Activated naive CD8-positive, alpha-beta T cell treated with anti-CD3 and anti-CD28 coated beads, Interleukin-2, amount 50 U/mL, for 24 hours (primary cell): Measurements from ENCODE around the gene ACVR1.

Experiments used
- ATAC-seq: fragments of 150-1000 bp; cut with Tn5 transposase; one replicate; pipeline ENCODE4 v1.10.0; 2021
- DNase-seq: peaks from one replicate; pipeline ENCODE4 v3.0.0; 2021
- H3K27ac Mint-ChIP-seq: one replicate; pipeline ENCODE4 v1.8.0; 2021; ENCODE audit warnings: mild to moderate bottlenecking, mixed read lengths
- H3K27me3 Mint-ChIP-seq: one replicate; pipeline ENCODE4 v1.8.0; 2021; ENCODE audit warnings: mixed read lengths
- H3K36me3 Mint-ChIP-seq: one replicate; pipeline ENCODE4 v1.8.0; 2021; ENCODE audit warnings: low read depth, mixed read lengths
- H3K4me1 Mint-ChIP-seq: one replicate; pipeline ENCODE4 v1.8.0; 2021; ENCODE audit warnings: mixed read lengths
- H3K4me3 Mint-ChIP-seq: one replicate; pipeline ENCODE4 v1.8.0; 2021; ENCODE audit warnings: mild to moderate bottlenecking, moderate library complexity, mixed read lengths
- H3K9me3 Mint-ChIP-seq: one replicate; pipeline ENCODE4 v1.8.0; 2021; ENCODE audit warnings: mixed read lengths

Gene ACVR1

DNA sequence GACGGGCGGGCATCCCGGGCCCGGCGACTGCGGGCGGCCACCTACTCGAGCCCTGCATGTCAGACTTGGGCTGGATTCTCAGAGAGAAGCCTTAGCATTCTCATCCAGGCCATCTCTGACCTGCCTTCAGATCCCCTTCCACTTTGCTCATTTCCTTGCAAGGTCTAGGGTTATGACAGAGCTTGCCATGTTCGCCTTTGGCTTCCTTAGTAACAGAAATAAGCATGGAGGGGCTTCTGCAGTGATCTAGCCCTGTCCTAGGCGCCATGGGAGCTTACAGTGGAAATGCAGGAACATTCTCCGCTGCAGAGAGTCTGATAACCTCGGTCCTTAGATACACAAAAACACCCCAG, 632 bp upstream of the ACVR1 start:
- H3K4me3 Mint-ChIP-seq: peak overlapping the region; percentile 75
- no peaks in the 10 kb centered on the region for H3K36me3 Mint-ChIP-seq
- ATAC-seq: peak; percentile 4
- peaks cover 47% of the 10 kb centered on the region for H3K4me1 Mint-ChIP-seq
- H3K9me3 Mint-ChIP-seq: no peaks in the 10 kb centered on the region
- H3K27me3 Mint-ChIP-seq: no peaks in the 10 kb centered on the region
- peak overlapping the region; percentile 17 for H3K27ac Mint-ChIP-seq
- DNase-seq: no peak

DNA sequence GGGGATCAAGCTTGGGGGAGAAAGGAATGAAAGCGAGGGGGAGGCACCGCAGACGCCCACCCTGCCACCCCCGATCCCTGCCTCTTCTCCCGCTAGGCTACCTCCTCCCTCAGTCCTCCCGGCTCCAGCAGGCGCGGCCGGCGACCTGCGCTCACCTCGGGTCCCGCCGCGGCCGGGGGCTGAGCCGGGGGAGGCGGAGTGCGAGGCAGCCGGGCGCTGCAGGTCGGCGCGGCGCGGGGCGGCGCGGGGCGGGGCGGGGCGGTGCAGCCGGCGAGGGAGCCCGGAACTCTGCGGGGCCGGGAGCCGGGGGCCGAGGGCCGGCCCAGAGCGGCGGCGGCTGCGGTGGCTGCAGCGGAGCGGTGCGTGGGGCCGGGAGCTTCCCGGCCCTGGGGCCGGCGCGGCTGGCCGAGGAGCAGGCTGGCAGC, 477 bp downstream of the ACVR1 start:
- H3K4me3 Mint-ChIP-seq: peak overlapping the region; percentile 85
- ATAC-seq (peak; percentile 56), DNase-seq (peak; percentile 56)
- H3K27me3 Mint-ChIP-seq: no peaks in the 10 kb centered on the region
- H3K36me3 Mint-ChIP-seq: no peaks in the 10 kb centered on the region
- peaks cover 49% of the 10 kb centered on the region for H3K4me1 Mint-ChIP-seq
- H3K9me3 Mint-ChIP-seq: no peaks in the 10 kb centered on the region
- H3K27ac Mint-ChIP-seq: peak overlapping the region; percentile 81

DNA sequence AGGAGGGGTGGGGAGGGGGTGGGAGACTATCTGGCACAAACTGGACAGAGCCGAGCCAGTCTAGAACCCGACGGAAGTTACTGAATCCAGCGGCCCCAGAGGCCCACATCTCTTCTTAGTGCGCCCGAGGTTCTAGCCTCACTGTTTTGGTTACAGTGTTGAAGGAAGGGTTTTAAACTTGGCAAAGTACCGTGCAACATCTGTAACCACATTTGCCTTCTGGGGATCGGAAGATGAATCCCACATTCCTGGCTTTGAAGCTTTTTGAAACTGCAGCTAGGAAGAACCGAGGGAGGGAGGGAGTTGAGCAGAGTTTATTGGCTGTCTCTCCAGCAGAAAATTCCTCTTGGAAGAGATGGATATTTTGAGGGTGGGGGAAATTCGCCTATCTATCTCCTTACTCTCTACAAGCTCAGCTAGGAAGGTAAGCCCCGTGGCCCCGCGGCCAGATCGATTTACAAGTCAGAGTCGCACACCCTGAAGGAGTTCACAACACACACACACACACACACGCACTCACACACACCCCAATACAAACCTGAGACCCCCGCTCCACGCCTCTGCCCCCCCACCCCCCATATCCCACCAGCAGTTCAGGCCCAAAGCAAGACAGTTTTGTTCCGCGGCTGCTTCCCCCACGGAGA, 1.0 kb downstream of the ACVR1 start:
- H3K4me3 Mint-ChIP-seq: peak overlapping the region; percentile 85
- no peaks in the 10 kb centered on the region for H3K27me3 Mint-ChIP-seq
- no peaks in the 10 kb centered on the region for H3K9me3 Mint-ChIP-seq
- no peak for DNase-seq
- ATAC-seq: no peak
- peak overlapping the region; percentile 81 for H3K27ac Mint-ChIP-seq
- no peaks in the 10 kb centered on the region for H3K36me3 Mint-ChIP-seq
- H3K4me1 Mint-ChIP-seq: peaks cover 52% of the 10 kb centered on the region

DNA sequence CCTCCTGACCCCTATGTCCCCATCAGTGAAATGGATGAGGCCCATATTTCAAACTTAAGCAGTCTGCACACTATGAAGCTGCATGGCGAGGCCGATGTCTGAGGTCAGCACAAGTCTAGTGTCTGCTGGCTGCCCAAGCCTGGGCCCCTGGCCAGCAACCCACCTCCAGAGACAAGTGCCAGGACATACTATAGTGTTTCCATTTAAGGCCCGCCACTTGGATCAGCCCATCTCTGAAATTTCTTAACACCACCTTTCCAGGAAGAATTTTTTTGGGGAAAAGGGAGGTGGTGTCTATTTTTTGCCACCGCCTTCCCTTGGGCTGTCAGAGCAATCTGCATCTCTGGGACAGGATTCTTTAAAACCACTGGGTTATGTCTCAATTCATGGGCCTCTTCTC, 1.8 kb downstream of the ACVR1 start:
- H3K9me3 Mint-ChIP-seq: no peaks in the 10 kb centered on the region
- H3K27ac Mint-ChIP-seq: peak overlapping the region; percentile 81
- no peaks in the 10 kb centered on the region for H3K27me3 Mint-ChIP-seq
- no peaks in the 10 kb centered on the region for H3K36me3 Mint-ChIP-seq
- DNase-seq: no peak
- H3K4me3 Mint-ChIP-seq: peak overlapping the region; percentile 85
- ATAC-seq: no peak
- H3K4me1 Mint-ChIP-seq: peaks cover 58% of the 10 kb centered on the region

DNA sequence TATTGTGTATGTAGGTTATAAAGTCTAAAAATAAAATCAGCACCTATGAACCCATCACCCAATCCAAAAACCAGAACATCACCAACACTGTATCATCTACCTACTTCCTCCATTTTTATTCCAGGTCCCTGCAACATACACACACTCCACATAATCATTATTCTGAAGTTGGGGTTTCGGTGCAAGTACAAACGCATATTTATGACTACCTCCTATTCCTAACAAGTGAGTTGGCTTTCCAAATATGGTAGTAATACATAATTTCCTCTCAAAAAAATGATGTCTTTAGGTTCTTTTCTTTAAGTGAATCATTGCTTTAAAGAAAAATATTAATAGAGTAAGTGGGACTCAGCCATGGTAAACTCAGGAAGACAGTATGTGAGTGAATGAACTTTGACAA, 3.3 kb downstream of the ACVR1 start:
- Mint-ChIP-seq H3K27ac (no peak overlapping the region), H3K27me3 (no peaks in the 10 kb centered on the region), H3K4me1 (peaks cover 62% of the 10 kb centered on the region), H3K36me3 (no peaks in the 10 kb centered on the region), H3K9me3 (no peaks in the 10 kb centered on the region), H3K4me3 (no peak overlapping the region)
- ATAC-seq (no peak), DNase-seq (no peak)

DNA sequence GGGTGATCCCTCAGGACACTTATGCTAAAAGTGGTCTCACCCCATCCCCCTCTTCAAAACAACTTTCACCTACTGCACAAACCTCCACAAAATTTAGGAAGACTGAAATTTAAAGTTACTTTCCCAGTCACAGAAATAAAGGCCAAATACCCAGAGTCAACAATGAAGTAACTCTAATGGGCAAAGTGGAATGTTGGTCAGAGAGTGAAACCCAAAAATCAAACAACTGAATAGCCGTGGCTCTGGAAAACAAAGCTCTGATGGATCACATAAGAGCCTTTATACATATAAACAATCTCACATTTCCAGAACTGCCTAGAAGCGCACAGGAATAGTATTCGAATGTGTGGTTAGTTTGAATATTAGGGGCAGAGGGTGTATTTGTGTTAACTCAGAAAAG, 4.7 kb downstream of the ACVR1 start:
- H3K36me3 Mint-ChIP-seq: no peaks in the 10 kb centered on the region
- no peak for DNase-seq
- no peak overlapping the region for H3K27ac Mint-ChIP-seq
- H3K27me3 Mint-ChIP-seq: no peaks in the 10 kb centered on the region
- H3K4me1 Mint-ChIP-seq: peaks cover 51% of the 10 kb centered on the region
- H3K9me3 Mint-ChIP-seq: no peaks in the 10 kb centered on the region
- no peak overlapping the region for H3K4me3 Mint-ChIP-seq
- ATAC-seq: no peak

DNA sequence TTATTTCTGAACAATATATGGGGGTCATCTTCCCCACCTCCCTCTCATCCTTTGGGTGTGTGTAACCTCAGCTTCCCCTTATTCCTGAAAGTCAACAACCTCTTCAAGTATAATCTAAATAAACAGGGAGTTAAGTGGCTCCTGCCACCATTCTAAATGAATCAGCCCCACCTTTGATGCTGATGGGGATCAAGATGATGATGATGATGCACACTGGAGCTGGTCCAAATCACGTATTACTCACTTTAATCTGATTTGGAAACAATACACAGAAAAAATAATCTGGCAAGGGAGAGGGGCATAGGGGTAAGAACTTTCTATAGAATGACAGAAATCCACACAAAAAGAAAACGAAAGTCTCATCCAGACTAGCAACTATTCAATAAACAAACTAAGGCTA, 7.1 kb downstream of the ACVR1 start:
- peaks cover 50% of the 10 kb centered on the region for H3K4me1 Mint-ChIP-seq
- DNase-seq: no peak

DNA sequence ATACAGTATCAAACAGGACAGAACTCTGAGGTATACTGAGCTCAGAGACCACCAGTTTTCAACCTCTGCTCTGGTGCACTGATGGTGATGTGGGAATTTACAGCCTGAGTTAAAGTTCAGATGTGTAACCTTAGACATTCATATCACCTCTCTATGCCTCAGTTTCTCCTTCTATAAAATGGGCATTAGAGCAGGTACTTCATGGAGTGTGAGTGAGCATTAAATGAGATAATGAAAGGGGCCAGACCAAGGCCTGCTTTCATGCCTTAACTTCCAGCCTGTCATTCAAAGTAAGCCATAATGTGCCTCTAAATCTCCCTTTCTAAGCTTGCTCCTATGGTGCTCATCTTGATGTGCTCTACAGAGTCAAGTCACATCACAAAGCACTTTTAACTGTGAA, 8.4 kb downstream of the ACVR1 start:
- DNase-seq: no peak
- no peak overlapping the region for H3K27ac Mint-ChIP-seq
- H3K27me3 Mint-ChIP-seq: no peaks in the 10 kb centered on the region
- H3K9me3 Mint-ChIP-seq: no peaks in the 10 kb centered on the region
- H3K4me3 Mint-ChIP-seq: no peak overlapping the region
- peaks cover 3% of the 10 kb centered on the region for H3K36me3 Mint-ChIP-seq
- H3K4me1 Mint-ChIP-seq: peaks cover 38% of the 10 kb centered on the region
- ATAC-seq: no peak

More for the DNA sequence above, 7.1 kb downstream of the ACVR1 start:
- Mint-ChIP-seq H3K9me3 (no peaks in the 10 kb centered on the region), H3K27me3 (no peaks in the 10 kb centered on the region), H3K27ac (peak overlapping the region; percentile 4), H3K4me3 (no peak overlapping the region), H3K36me3 (peaks cover 3% of the 10 kb centered on the region)
- no peak for ATAC-seq

DNA sequence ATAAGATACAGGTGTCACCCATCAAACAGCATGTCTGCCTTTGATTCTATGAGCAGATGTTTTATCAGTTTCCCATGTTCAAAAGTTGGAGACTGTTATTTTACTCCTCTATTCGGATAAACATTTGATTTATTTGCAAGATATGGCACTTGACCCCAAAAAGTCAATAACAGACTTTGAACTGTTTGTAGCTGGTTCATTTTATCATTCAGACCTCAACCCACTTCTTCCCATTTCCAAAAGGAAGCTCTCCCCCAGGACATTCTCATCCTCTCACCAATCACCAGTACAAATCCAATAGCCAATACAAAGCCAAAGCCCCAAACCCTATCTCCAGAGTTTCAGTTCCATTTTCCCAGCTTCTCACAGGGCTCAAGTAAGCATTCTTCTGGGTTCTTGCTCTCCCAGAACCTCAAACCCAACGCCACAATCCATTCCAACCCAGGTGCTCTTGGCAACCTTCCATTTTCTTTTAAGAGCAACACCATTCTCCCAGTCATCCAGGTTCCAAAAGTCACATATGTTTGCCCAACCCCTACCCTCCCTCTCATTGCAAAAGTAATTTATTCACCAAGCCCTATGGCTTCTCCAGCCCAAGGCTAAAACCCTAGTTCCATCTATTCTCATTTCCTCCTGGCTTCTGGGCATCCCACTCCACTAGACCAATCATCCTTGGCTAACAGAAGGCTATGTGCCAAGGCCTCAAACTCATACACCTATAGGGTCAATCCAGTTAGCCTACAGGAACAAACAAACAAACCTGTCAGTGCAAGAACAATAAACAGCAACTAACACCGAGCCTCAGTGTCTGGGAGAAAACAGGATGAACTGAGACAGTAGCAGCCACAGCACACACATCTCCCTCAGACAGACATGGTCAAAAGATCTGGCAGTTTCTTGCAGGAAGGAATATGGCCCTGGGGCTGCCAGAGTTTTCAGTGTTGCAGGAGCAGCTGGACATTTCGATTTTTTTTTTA, 9.2 kb downstream of the ACVR1 start:
- H3K4me1 Mint-ChIP-seq: peaks cover 33% of the 10 kb centered on the region
- no peak overlapping the region for H3K4me3 Mint-ChIP-seq
- peaks cover 3% of the 10 kb centered on the region for H3K36me3 Mint-ChIP-seq
- no peaks in the 10 kb centered on the region for H3K27me3 Mint-ChIP-seq
- DNase-seq: no peak
- no peak for ATAC-seq
- no peaks in the 10 kb centered on the region for H3K9me3 Mint-ChIP-seq
- no peak overlapping the region for H3K27ac Mint-ChIP-seq

DNA sequence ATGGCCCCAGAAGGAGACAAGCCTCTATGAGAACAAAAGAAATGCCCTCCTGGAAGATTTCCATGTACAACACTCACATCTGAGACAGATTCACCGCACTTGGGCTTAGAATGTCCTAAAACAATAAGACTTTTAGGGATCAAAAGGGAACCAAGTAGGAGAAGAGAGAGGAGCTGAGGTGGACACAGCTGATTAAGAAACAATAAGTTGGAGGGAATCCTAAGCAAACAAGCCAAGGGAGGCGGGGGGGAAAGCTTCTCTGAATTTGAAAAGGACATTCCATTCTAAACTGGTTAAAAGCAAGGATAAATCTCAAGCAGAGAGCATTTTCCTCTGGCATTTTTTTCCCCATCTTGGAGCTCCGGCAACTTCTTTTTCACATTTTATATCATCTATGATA, 9.9 kb downstream of the ACVR1 start:
- Mint-ChIP-seq H3K4me3 (no peak overlapping the region), H3K27ac (no peak overlapping the region), H3K36me3 (peaks cover 3% of the 10 kb centered on the region), H3K9me3 (no peaks in the 10 kb centered on the region), H3K4me1 (peaks cover 30% of the 10 kb centered on the region), H3K27me3 (no peaks in the 10 kb centered on the region)
- ATAC-seq (no peak), DNase-seq (no peak)

DNA sequence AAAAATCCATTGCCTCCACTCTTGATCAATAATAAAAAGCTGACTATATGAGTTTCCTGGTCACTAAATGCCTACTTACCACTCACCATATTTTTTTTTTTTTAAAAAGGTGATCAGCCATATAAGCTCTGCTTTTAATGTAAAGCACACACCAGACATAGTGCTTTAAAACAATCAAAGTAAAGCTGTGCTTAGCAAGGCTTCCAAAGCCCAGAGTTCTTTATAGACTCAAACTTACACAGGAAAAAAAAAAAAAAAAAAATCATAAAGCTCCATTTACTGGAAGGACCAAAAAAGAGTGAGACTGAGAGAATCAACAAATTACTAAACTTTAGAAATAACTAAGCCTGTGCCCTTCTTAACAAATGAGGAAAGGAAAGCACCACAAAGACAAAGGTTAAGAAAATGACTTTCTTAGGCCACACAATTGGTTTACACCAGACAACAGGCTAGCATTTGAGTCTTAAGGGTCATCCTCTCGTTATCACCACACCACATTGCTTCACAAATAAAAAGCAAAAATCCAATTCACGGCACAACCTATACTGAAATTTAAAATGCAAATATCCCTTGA, 11.2 kb downstream of the ACVR1 start:
- peaks cover 25% of the 10 kb centered on the region for H3K4me1 Mint-ChIP-seq
- no peak for ATAC-seq

DNA sequence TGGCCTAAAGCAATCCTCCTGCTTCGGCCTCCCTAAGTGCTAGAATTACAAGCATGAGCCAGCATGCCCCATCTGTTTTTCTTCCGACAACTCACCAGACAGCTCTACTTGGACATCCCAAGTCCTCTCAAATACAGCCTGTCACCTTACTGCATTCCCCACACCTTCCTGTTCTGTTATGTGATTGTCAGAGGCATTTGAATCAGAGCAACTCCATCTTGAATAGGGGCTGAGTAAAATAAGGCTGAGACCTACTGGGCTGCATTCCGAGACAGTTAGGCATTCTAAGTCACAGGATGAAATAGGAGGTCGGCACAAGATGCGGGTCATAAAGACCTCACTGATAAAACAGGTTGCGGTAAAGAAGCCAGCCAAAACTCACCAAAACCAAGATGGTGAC, 17.3 kb downstream of the ACVR1 start:
- DNase-seq (no peak), ATAC-seq (no peak)
- H3K4me3 Mint-ChIP-seq: no peak overlapping the region
- no peaks in the 10 kb centered on the region for H3K9me3 Mint-ChIP-seq
- H3K36me3 Mint-ChIP-seq: peaks cover 16% of the 10 kb centered on the region
- H3K4me1 Mint-ChIP-seq: peaks cover 31% of the 10 kb centered on the region
- no peaks in the 10 kb centered on the region for H3K27me3 Mint-ChIP-seq
- H3K27ac Mint-ChIP-seq: no peak overlapping the region

More for the DNA sequence above, 11.2 kb downstream of the ACVR1 start:
- no peak for DNase-seq
- Mint-ChIP-seq H3K27ac (no peak overlapping the region), H3K27me3 (no peaks in the 10 kb centered on the region), H3K4me3 (no peak overlapping the region), H3K36me3 (peaks cover 3% of the 10 kb centered on the region), H3K9me3 (no peaks in the 10 kb centered on the region)

DNA sequence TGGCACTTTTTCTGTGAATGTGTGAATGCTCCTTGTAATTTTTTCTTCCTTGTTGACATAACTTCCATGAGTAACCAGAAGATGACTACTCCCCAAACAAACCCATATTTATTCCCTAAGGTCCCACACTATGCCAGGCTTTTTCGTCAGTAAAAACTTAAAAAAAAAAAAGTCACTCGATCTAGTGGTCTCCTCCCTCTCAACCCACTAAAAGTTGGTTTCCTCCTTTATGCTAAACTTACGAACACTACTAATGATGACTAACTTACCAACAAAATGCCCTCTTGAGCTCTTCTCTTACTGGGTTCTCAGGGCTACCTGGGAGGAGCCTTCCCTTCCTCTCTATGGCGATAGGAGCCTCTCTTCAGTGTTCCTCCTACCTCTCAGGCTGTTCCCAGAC, 18.2 kb downstream of the ACVR1 start:
- peaks cover 16% of the 10 kb centered on the region for H3K36me3 Mint-ChIP-seq
- H3K4me1 Mint-ChIP-seq: peaks cover 40% of the 10 kb centered on the region
- no peak for DNase-seq
- H3K9me3 Mint-ChIP-seq: no peaks in the 10 kb centered on the region
- no peaks in the 10 kb centered on the region for H3K27me3 Mint-ChIP-seq
- ATAC-seq: no peak
- no peak overlapping the region for H3K27ac Mint-ChIP-seq
- no peak overlapping the region for H3K4me3 Mint-ChIP-seq

DNA sequence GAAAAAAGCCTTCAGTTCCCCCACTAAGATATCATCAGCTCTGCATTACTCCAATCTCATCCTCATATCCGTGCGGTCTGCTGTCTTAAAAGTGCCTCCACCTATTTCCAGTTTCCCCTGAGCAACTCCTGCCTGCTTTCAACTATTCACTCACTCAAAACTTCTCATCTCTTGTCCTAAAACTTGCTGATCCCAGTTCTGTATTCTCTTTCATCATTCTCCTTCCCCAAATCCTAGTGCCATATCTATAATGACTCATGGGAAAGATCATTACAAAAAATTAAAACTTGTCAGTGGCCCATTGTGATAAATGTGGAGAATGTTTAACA, 20.0 kb downstream of the ACVR1 start:
- H3K27ac Mint-ChIP-seq: peak overlapping the region; percentile 83

DNA sequence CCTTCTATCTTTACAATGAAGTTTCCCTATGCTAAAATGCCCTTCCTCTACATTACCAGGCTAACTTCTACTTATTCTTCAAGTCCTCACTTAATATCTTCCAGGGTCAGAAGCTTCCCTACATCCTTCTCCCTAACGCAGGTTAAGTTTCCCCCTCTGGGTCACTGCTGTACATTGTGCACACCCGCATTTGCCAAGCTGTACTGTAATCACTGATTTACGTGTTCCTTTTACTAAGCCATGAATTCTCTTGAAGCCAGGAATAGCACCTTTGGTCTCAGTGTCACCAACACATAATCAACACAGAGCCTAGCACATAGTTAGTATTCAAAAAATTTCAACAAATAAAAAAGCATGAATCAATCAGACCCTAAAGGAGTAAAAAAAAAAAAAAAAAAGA, 22.3 kb downstream of the ACVR1 start:
- H3K9me3 Mint-ChIP-seq: no peaks in the 10 kb centered on the region
- H3K4me3 Mint-ChIP-seq: no peak overlapping the region
- DNase-seq: no peak
- no peaks in the 10 kb centered on the region for H3K27me3 Mint-ChIP-seq
- H3K27ac Mint-ChIP-seq: no peak overlapping the region
- peaks cover 17% of the 10 kb centered on the region for H3K36me3 Mint-ChIP-seq
- ATAC-seq: no peak
- H3K4me1 Mint-ChIP-seq: peaks cover 44% of the 10 kb centered on the region

More for the DNA sequence above, 20.0 kb downstream of the ACVR1 start:
- ATAC-seq: no peak
- peaks cover 44% of the 10 kb centered on the region for H3K4me1 Mint-ChIP-seq
- no peaks in the 10 kb centered on the region for H3K9me3 Mint-ChIP-seq
- H3K27me3 Mint-ChIP-seq: no peaks in the 10 kb centered on the region
- no peak for DNase-seq
- H3K36me3 Mint-ChIP-seq: peaks cover 16% of the 10 kb centered on the region
- no peak overlapping the region for H3K4me3 Mint-ChIP-seq
